ENCODE results near the gene CCDC69. TPM values are rescaled to one million over a fixed set of nuclear protein-coding genes. Genes with fewer than 3 reads are reported as not detected.

The CCDC69 gene
- total RNA-seq (2014; rRNA removed; shearing (Covaris generic); ENCODE audit: low replicate concordance): 241 and 291 TPM in 2 replicates

- peaks cover 73% of the 10 kb centered on the region for H3K4me1 ChIP-seq (ENCODE audit: low read length)
- peaks cover 47% of the 10 kb centered on the region for H3K79me2 ChIP-seq (ENCODE audit: low read length)
- peak; percentile 80 for DNase-seq
- peaks cover 8% of the 10 kb centered on the region; the same call in 1 of the 2 replicates for H3K36me3 ChIP-seq (ENCODE audit: insufficient read depth, low read length)
- H3K27me3 ChIP-seq (ENCODE audit: low read length): no peaks in the 10 kb centered on the region
- peak within 1 kb of the TSS; percentile 86 for H3K4me3 ChIP-seq (ENCODE audit: low read length)
- no peak within 1 kb of the TSS for H2AFZ ChIP-seq (ENCODE audit: low read length)
- peak within 1 kb of the TSS; percentile 98 for H3K9ac ChIP-seq (ENCODE audit: low read length)
- peak within 1 kb of the TSS; percentile 100 for H3K27ac ChIP-seq (ENCODE audit: low read length)
- H3K9me2 ChIP-seq (replicated peaks; ENCODE audit: insufficient read depth, low read length): no peaks in the 10 kb centered on the region
- H4K20me1 ChIP-seq (ENCODE audit: insufficient read depth, low read depth, low read length): no peaks in the 10 kb centered on the region
- peak within 1 kb of the TSS; percentile 76 for H3K4me2 ChIP-seq (ENCODE audit: low read depth, low read length, poor library complexity, severe bottlenecking)
- no peaks in the 10 kb centered on the region for H3K9me3 ChIP-seq (ENCODE audit: low read length)
Measured at GRCh38 chr5:151223447-151224264, at the start of gene CCDC69. TSS of gene CCDC69 (minus strand) at chr5:151224092. CDS start at chr5:151223970, 122 bp downstream.

GRCh38 chr5:151271336-151271735, 47.4 kb upstream of the CCDC69 start:
- H3K27me3 ChIP-seq (ENCODE audit: low read length): no peaks in the 10 kb centered on the region
- H4K20me1 ChIP-seq (ENCODE audit: insufficient read depth, low read depth, low read length): no peaks in the 10 kb centered on the region
- no peak overlapping the region for H3K4me3 ChIP-seq (ENCODE audit: low read length)
- no peak overlapping the region for H3K9ac ChIP-seq (ENCODE audit: low read length)
- peaks cover 5% of the 10 kb centered on the region for H3K4me1 ChIP-seq (ENCODE audit: low read length)
- H3K79me2 ChIP-seq (ENCODE audit: low read length): no peaks in the 10 kb centered on the region
- no peak for DNase-seq
- no peaks in the 10 kb centered on the region for H3K9me2 ChIP-seq (replicated peaks; ENCODE audit: insufficient read depth, low read length)
- H3K27ac ChIP-seq (ENCODE audit: low read length): no peak overlapping the region
- no peak overlapping the region for H3K4me2 ChIP-seq (ENCODE audit: low read depth, low read length, poor library complexity, severe bottlenecking)
- no peaks in the 10 kb centered on the region for H3K9me3 ChIP-seq (ENCODE audit: low read length)
- H2AFZ ChIP-seq (ENCODE audit: low read length): no peak overlapping the region
- peaks cover 27% of the 10 kb centered on the region; the same call in 1 of the 2 replicates for H3K36me3 ChIP-seq (ENCODE audit: insufficient read depth, low read length)

- H3K9me2 ChIP-seq (replicated peaks; ENCODE audit: insufficient read depth, low read length): no peaks in the 10 kb centered on the region
- no peak overlapping the region for H2AFZ ChIP-seq (ENCODE audit: low read length)
- H3K9me3 ChIP-seq (ENCODE audit: low read length): no peaks in the 10 kb centered on the region
- no peak overlapping the region for H3K4me2 ChIP-seq (ENCODE audit: low read depth, low read length, poor library complexity, severe bottlenecking)
- H4K20me1 ChIP-seq (ENCODE audit: insufficient read depth, low read depth, low read length): no peaks in the 10 kb centered on the region; the same call in 1 of the 2 replicates
- no peak for DNase-seq
- H3K27me3 ChIP-seq (ENCODE audit: low read length): no peaks in the 10 kb centered on the region
- H3K36me3 ChIP-seq (ENCODE audit: insufficient read depth, low read length): peaks cover 31% of the 10 kb centered on the region; the same call in 1 of the 2 replicates
- no peak overlapping the region for H3K4me3 ChIP-seq (ENCODE audit: low read length)
- peaks cover 5% of the 10 kb centered on the region for H3K4me1 ChIP-seq (ENCODE audit: low read length)
- H3K79me2 ChIP-seq (ENCODE audit: low read length): no peaks in the 10 kb centered on the region
- H3K27ac ChIP-seq (ENCODE audit: low read length): no peak overlapping the region
- no peak overlapping the region for H3K9ac ChIP-seq (ENCODE audit: low read length)
Measured at GRCh38 chr5:151270599-151270998, 46.7 kb upstream of the CCDC69 start.

- H3K9me2 ChIP-seq (replicated peaks; ENCODE audit: insufficient read depth, low read length): no peaks in the 10 kb centered on the region
- H3K9me3 ChIP-seq (ENCODE audit: low read length): no peaks in the 10 kb centered on the region
- no peak overlapping the region for H3K4me3 ChIP-seq (ENCODE audit: low read length)
- no peak overlapping the region for H2AFZ ChIP-seq (ENCODE audit: low read length)
- H3K36me3 ChIP-seq (ENCODE audit: insufficient read depth, low read length): peaks cover 55% of the 10 kb centered on the region
- no peak overlapping the region for H3K9ac ChIP-seq (ENCODE audit: low read length)
- H3K4me1 ChIP-seq (ENCODE audit: low read length): peaks cover 5% of the 10 kb centered on the region
- H3K27ac ChIP-seq (ENCODE audit: low read length): no peak overlapping the region
- H3K79me2 ChIP-seq (ENCODE audit: low read length): peaks cover 4% of the 10 kb centered on the region; the same call in 1 of the 2 replicates
- no peak for DNase-seq
- H3K4me2 ChIP-seq (ENCODE audit: low read depth, low read length, poor library complexity, severe bottlenecking): no peak overlapping the region
- no peaks in the 10 kb centered on the region for H3K27me3 ChIP-seq (ENCODE audit: low read length)
- peaks cover 10% of the 10 kb centered on the region; the same call in 1 of the 2 replicates for H4K20me1 ChIP-seq (ENCODE audit: insufficient read depth, low read depth, low read length)
Measured at GRCh38 chr5:151267491-151268260, 43.8 kb upstream of the CCDC69 start.

GRCh38 chr5:151264113-151264512, 40.2 kb upstream of the CCDC69 start:
- Histone ChIP-seq H3K27ac (ENCODE audit: low read length) (no peak overlapping the region), H3K4me2 (ENCODE audit: low read depth, low read length, poor library complexity, severe bottlenecking) (no peak overlapping the region), H3K4me3 (ENCODE audit: low read length) (no peak overlapping the region), H3K4me1 (ENCODE audit: low read length) (no peaks in the 10 kb centered on the region), H3K27me3 (ENCODE audit: low read length) (no peaks in the 10 kb centered on the region), H3K36me3 (ENCODE audit: insufficient read depth, low read length) (peaks cover 60% of the 10 kb centered on the region), H3K79me2 (ENCODE audit: low read length) (peaks cover 27% of the 10 kb centered on the region), H3K9me2 (replicated peaks; ENCODE audit: insufficient read depth, low read length) (no peaks in the 10 kb centered on the region), H3K9ac (ENCODE audit: low read length) (no peak overlapping the region), H4K20me1 (ENCODE audit: insufficient read depth, low read depth, low read length) (peaks cover 16% of the 10 kb centered on the region), H3K9me3 (ENCODE audit: low read length) (no peaks in the 10 kb centered on the region), H2AFZ (ENCODE audit: low read length) (no peak overlapping the region)
- DNase-seq: no peak

- Histone ChIP-seq H3K79me2 (ENCODE audit: low read length) (peaks cover 43% of the 10 kb centered on the region), H4K20me1 (ENCODE audit: insufficient read depth, low read depth, low read length) (peaks cover 24% of the 10 kb centered on the region), H3K9me2 (replicated peaks; ENCODE audit: insufficient read depth, low read length) (no peaks in the 10 kb centered on the region)
Measured at GRCh38 chr5:151262532-151262931, 38.6 kb upstream of the CCDC69 start.

GRCh38 chr5:151259931-151260330, 36.0 kb upstream of the CCDC69 start:
- peaks cover 22% of the 10 kb centered on the region for H4K20me1 ChIP-seq (ENCODE audit: insufficient read depth, low read depth, low read length)
- H2AFZ ChIP-seq (ENCODE audit: low read length): no peak overlapping the region
- no peaks in the 10 kb centered on the region for H3K9me3 ChIP-seq (ENCODE audit: low read length)
- no peak overlapping the region for H3K9ac ChIP-seq (ENCODE audit: low read length)
- no peaks in the 10 kb centered on the region for H3K9me2 ChIP-seq (replicated peaks; ENCODE audit: insufficient read depth, low read length)
- H3K79me2 ChIP-seq (ENCODE audit: low read length): peaks cover 69% of the 10 kb centered on the region
- H3K27ac ChIP-seq (ENCODE audit: low read length): no peak overlapping the region
- peaks cover 33% of the 10 kb centered on the region for H3K4me1 ChIP-seq (ENCODE audit: low read length)
- H3K4me3 ChIP-seq (ENCODE audit: low read length): no peak overlapping the region
- no peak overlapping the region for H3K4me2 ChIP-seq (ENCODE audit: low read depth, low read length, poor library complexity, severe bottlenecking)
- DNase-seq: no peak
- H3K27me3 ChIP-seq (ENCODE audit: low read length): no peaks in the 10 kb centered on the region
- peaks cover 40% of the 10 kb centered on the region for H3K36me3 ChIP-seq (ENCODE audit: insufficient read depth, low read length)

More at GRCh38 chr5:151262532-151262931, 38.6 kb upstream of the CCDC69 start:
- DNase-seq: no peak
- no peak overlapping the region for H2AFZ ChIP-seq (ENCODE audit: low read length)
- peaks cover 59% of the 10 kb centered on the region for H3K36me3 ChIP-seq (ENCODE audit: insufficient read depth, low read length)
- no peak overlapping the region for H3K4me3 ChIP-seq (ENCODE audit: low read length)
- H3K4me2 ChIP-seq (ENCODE audit: low read depth, low read length, poor library complexity, severe bottlenecking): no peak overlapping the region
- H3K27me3 ChIP-seq (ENCODE audit: low read length): no peaks in the 10 kb centered on the region
- peaks cover 7% of the 10 kb centered on the region for H3K4me1 ChIP-seq (ENCODE audit: low read length)
- no peaks in the 10 kb centered on the region for H3K9me3 ChIP-seq (ENCODE audit: low read length)
- H3K9ac ChIP-seq (ENCODE audit: low read length): no peak overlapping the region
- no peak overlapping the region for H3K27ac ChIP-seq (ENCODE audit: low read length)

GRCh38 chr5:151258816-151259215, 34.9 kb upstream of the CCDC69 start:
- DNase-seq: no peak
- H3K4me2 ChIP-seq (ENCODE audit: low read depth, low read length, poor library complexity, severe bottlenecking): no peak overlapping the region
- no peak overlapping the region for H3K9ac ChIP-seq (ENCODE audit: low read length)
- H3K4me1 ChIP-seq (ENCODE audit: low read length): peaks cover 45% of the 10 kb centered on the region
- peaks cover 21% of the 10 kb centered on the region for H4K20me1 ChIP-seq (ENCODE audit: insufficient read depth, low read depth, low read length)
- H3K27me3 ChIP-seq (ENCODE audit: low read length): no peaks in the 10 kb centered on the region
- no peak overlapping the region for H3K27ac ChIP-seq (ENCODE audit: low read length)
- no peaks in the 10 kb centered on the region for H3K9me2 ChIP-seq (replicated peaks; ENCODE audit: insufficient read depth, low read length)
- H3K79me2 ChIP-seq (ENCODE audit: low read length): peaks cover 80% of the 10 kb centered on the region
- H2AFZ ChIP-seq (ENCODE audit: low read length): no peak overlapping the region
- no peak overlapping the region for H3K4me3 ChIP-seq (ENCODE audit: low read length)
- no peaks in the 10 kb centered on the region for H3K9me3 ChIP-seq (ENCODE audit: low read length)
- H3K36me3 ChIP-seq (ENCODE audit: insufficient read depth, low read length): peaks cover 29% of the 10 kb centered on the region; the same call in 1 of the 2 replicates

All from Karpas-422 (cell line).